ENCODE data around the gene CYB5D1.

The CYB5D1 gene

GRCh38 chr17:7887482-7888183, 29.8 kb downstream of the CYB5D1 start:
- peaks cover 44% of the 10 kb centered on the region for H3K79me2 ChIP-seq (ENCODE audit: insufficient read depth, low read length)
- H3K27ac ChIP-seq (ENCODE audit: low read depth, low read length): peak overlapping the region; percentile 85
- H3F3A ChIP-seq (ENCODE audit: insufficient read depth): peaks cover 28% of the 10 kb centered on the region
- no peaks in the 10 kb centered on the region for H3K9me3 ChIP-seq (ENCODE audit: insufficient read depth, low read length)
- H3K27me3 ChIP-seq (ENCODE audit: low read length): no peaks in the 10 kb centered on the region
- peak overlapping the region; percentile 86 for H3K4me2 ChIP-seq (ENCODE audit: low read depth, low read length, poor library complexity, severe bottlenecking)
- H3K4me3 ChIP-seq (ENCODE audit: insufficient read depth, low read length, poor library complexity, severe bottlenecking): peak overlapping the region; percentile 77
- no peaks in the 10 kb centered on the region for H3K36me3 ChIP-seq (ENCODE audit: low read length)
- no peaks in the 10 kb centered on the region for H4K20me1 ChIP-seq (ENCODE audit: low read depth, low read length)
- peak overlapping the region; percentile 85 for H3K9ac ChIP-seq (ENCODE audit: low read length)
- peak overlapping the region; percentile 68 for H2AFZ ChIP-seq (ENCODE audit: low read depth, low read length, severe bottlenecking)
- no peaks in the 10 kb centered on the region for H3K9me2 ChIP-seq (replicated peaks; ENCODE audit: insufficient read depth, low read length)
- TF ChIP-seq CTCF (IDR thresholded peaks at IDR 0.05; ENCODE audit: insufficient read depth, low read length, poor library complexity, severe bottlenecking) (no peak), EZH2phosphoT487 (conservative IDR thresholded peaks at IDR 0.05; ENCODE audit: low read length) (no peak)

- Histone ChIP-seq H3K9me2 (replicated peaks; ENCODE audit: insufficient read depth, low read length) (no peaks in the 10 kb centered on the region), H4K20me1 (ENCODE audit: low read depth, low read length) (no peaks in the 10 kb centered on the region), H2AFZ (ENCODE audit: low read depth, low read length, severe bottlenecking) (peak within 1 kb of the TSS; percentile 68), H3K4me3 (ENCODE audit: insufficient read depth, low read length, poor library complexity, severe bottlenecking) (peak within 1 kb of the TSS; percentile 77), H3K9ac (ENCODE audit: low read length) (peak within 1 kb of the TSS; percentile 85), H3K27ac (ENCODE audit: low read depth, low read length) (peak within 1 kb of the TSS; percentile 85), H3K27me3 (ENCODE audit: low read length) (no peaks in the 10 kb centered on the region), H3K4me2 (ENCODE audit: low read depth, low read length, poor library complexity, severe bottlenecking) (peak within 1 kb of the TSS; percentile 86), H3K79me2 (ENCODE audit: insufficient read depth, low read length) (peaks cover 42% of the 10 kb centered on the region), H3K36me3 (ENCODE audit: low read length) (no peaks in the 10 kb centered on the region), H3K9me3 (ENCODE audit: insufficient read depth, low read length) (no peaks in the 10 kb centered on the region), H3F3A (ENCODE audit: insufficient read depth) (peaks cover 21% of the 10 kb centered on the region)
- TF ChIP-seq EZH2phosphoT487 (conservative IDR thresholded peaks at IDR 0.05; ENCODE audit: low read length): no peak
Measured at GRCh38 chr17:7888184-7888920, 30.5 kb downstream of the CYB5D1 start, which contains the start of gene CHD3. Gene CHD3 (plus strand): TSS chr17:7888789. CDS start chr17:7889001, 212 bp downstream.

- Histone ChIP-seq H3K9me3 (ENCODE audit: insufficient read depth, low read length) (no peaks in the 10 kb centered on the region), H2AFZ (ENCODE audit: low read depth, low read length, severe bottlenecking) (no peak overlapping the region), H3F3A (ENCODE audit: insufficient read depth) (peaks cover 13% of the 10 kb centered on the region), H3K4me2 (ENCODE audit: low read depth, low read length, poor library complexity, severe bottlenecking) (no peak overlapping the region), H3K36me3 (ENCODE audit: low read length) (peaks cover 2% of the 10 kb centered on the region; the same call in 1 of the 2 replicates), H4K20me1 (ENCODE audit: low read depth, low read length) (no peaks in the 10 kb centered on the region), H3K9ac (ENCODE audit: low read length) (no peak overlapping the region), H3K4me3 (ENCODE audit: insufficient read depth, low read length, poor library complexity, severe bottlenecking) (no peak overlapping the region), H3K27me3 (ENCODE audit: low read length) (no peaks in the 10 kb centered on the region), H3K79me2 (ENCODE audit: insufficient read depth, low read length) (peaks cover 42% of the 10 kb centered on the region), H3K9me2 (replicated peaks; ENCODE audit: insufficient read depth, low read length) (no peaks in the 10 kb centered on the region), H3K27ac (ENCODE audit: low read depth, low read length) (no peak overlapping the region)
- TF ChIP-seq EZH2phosphoT487 (conservative IDR thresholded peaks at IDR 0.05; ENCODE audit: low read length): no peak
- TF ChIP-seq CTCF (IDR thresholded peaks at IDR 0.05; ENCODE audit: insufficient read depth, low read length, poor library complexity, severe bottlenecking): no peak
Measured at GRCh38 chr17:7889166-7889955, 31.6 kb downstream of the CYB5D1 start.
